EL (cell line): ENCODE measurements around the gene TC2N.
"Not testable (repeated sequence)": the region's sequence is repeated elsewhere in the genome, so short reads cannot be mapped to it uniquely, and the experiment has no call there.

Experiments used
- DNase-seq: peaks from one replicate; pipeline ENCODE4 v3.0.0-alpha.2; 2016

TC2N gene

GRCh38 chr14:91867316-91867988 is at the start of gene TC2N:
TSS of gene TC2N (minus strand) at chr14:91867536. CDS start at chr14:91813769, 53,767 bp downstream.
- no peak for DNase-seq

DNA sequence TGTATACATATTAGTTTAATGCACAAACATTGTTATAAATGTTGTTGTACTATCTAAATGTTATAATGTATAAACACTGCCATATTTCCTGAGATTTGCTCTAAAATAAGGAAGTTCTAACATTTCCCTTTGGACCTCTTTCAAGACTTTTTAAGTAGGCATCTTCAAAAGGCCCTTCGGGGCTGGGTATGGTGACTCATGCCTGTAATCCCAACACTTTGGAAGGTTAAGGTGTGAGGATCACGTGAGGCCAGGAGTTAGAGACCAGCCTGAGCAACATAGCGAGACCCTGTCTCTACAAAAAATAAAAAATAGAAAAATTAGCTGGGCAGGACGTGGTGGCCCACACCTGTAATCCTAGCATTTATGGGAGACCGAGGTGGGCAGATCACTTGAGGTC is 44.7 kb upstream of the TC2N start:
- DNase-seq, result no peak

GRCh38 chr14:91911474-91912032 is 44.2 kb upstream of the TC2N start:
- peak; percentile 29 for DNase-seq

- no peak for DNase-seq
Observed at GRCh38 chr14:91910196-91910595, 42.9 kb upstream of the TC2N start.

DNA sequence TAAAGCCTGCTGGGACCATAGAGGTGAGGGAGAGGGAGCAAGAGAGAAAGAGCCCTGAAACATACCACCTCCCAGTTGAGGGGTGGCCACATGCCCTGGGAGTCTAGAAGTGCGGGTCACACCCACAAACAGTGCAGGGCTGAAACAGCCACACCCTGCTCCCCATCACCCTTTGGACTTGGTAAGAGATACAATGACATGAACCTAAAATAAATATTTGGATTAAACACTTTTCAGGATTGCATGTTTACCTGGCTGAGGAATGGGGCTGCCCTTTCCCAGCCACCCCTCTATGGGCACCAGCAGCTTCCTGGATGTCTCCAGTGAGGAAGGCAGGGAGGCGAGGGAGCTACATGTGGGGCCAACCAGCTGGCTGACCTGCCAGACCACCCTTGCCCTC is 39.0 kb upstream of the TC2N start:
- DNase-seq, result no peak

DNA sequence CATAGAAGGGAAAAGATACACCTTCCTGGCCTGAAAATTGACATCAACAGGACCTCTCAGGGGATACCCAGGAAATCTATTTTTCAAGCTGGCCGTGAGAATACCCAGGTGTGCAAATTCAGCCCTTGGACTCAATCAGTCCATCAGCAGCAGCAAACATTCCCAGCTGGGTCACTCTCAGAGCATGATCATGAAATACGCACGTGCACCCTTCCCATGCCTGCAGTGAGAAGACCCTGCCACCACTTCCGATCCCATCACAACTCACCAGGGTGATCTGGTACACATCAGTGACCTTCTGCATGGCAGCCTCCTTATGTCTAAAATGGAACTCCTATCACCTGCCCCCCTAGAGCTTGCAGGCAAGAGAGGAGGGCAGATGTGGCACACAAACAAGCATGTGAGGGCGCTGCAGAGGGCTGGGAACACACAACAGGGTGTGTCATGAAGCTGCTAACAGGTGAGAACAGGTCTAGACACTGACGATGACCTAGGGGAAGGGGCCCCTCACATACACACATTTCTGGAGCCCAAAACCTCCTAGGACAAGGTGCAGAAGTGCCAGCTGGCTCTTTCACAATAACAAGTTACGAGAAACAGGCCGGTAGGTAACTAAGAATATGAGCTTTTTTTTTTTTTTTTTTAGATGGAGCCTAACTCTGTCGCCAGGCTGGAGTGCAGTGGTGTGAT is 37.8 kb upstream of the TC2N start:
- no peak for DNase-seq

DNA sequence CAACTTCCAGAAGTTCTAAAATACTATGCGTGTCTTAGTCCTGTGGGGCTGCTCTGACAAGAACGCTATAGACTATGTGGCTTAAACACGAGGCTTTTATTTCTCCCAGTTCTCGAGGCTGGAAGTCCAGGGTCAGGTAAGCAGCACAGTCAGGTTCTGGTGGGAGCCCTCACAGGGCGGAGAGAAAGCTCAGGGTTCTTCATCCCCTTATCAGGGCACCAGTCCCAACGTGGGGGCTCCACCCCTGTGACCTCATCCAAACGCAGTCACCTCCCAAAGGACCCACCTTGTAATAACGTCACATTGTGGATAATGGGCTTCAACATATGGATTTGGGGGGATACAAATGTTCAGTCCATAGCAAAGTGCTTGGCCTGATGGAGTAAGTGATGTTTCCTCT is 37.1 kb upstream of the TC2N start:
- DNase-seq, result no peak

GRCh38 chr14:91903070-91903469 is 35.7 kb upstream of the TC2N start:
- DNase-seq, result no peak

DNA sequence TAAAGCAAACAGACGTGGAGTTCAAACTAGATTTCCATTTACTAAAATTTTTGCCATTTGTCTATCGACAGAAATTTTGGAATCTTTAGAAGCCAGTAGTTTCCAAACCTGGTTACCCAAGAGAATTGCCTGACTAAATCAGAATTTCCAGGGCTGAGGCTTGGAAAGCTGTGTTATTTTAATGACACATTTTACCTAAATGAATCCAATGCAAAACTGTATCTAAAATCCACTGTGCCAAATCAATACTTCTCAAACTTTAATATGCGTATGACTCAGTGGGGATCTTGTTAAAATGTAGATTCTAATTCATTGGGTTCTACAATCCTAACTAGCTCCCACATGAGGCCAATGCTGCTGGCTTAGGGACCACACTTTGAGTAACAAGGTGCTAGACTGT is 35.0 kb upstream of the TC2N start:
- DNase-seq, result no peak

GRCh38 chr14:91901449-91902226 is 34.3 kb upstream of the TC2N start:
- no peak for DNase-seq

GRCh38 chr14:91899806-91900205 is 32.5 kb upstream of the TC2N start:
- no peak for DNase-seq

GRCh38 chr14:91899213-91899612 is 31.9 kb upstream of the TC2N start:
- no peak for DNase-seq

DNA sequence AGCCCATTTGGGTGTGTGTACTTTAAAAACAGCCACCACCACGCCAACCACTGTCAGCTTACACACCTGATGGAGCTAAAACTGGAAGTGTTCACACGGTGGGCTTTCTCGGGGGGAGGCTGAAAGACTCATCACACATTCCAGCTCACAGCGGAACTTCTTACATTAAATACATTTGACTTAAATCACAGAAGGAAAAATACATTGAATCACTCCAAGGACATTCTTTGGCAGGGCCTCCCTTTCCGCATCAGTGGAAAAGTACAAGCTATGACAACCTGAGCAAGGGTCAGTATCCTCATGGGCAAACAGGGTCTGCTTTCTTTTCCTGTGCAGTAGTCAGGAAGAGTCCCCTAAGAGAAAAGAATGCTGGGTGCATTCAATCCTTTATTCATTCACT is 31.0 kb upstream of the TC2N start:
- no peak for DNase-seq

- not testable (repeated sequence) for DNase-seq
Observed at GRCh38 chr14:91897716-91898115, 30.4 kb upstream of the TC2N start.

GRCh38 chr14:91897106-91897701 is 29.9 kb upstream of the TC2N start:
- DNase-seq, result peak; percentile 38

GRCh38 chr14:91896419-91896818 is 29.1 kb upstream of the TC2N start:
- DNase-seq, result no peak

DNA sequence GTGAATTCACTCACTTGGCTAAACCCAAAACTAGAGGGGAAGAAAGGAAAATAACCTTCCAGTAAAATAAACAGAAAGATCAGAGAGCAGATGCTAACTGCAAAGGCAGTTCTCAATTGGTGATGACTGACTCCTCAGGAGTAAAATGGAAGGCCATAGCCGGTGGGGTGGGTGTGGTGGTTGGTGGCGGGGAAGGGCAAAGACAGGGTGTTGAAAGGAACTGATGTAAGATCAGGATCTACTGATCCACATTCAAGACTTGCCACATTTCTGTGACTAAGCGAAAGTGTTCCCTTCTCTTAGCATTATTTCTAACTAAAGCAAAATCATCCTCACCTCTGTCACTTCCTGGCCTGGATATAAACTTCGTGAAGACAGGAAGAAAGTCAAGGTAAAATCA is 26.3 kb upstream of the TC2N start:
- DNase-seq, result no peak

DNA sequence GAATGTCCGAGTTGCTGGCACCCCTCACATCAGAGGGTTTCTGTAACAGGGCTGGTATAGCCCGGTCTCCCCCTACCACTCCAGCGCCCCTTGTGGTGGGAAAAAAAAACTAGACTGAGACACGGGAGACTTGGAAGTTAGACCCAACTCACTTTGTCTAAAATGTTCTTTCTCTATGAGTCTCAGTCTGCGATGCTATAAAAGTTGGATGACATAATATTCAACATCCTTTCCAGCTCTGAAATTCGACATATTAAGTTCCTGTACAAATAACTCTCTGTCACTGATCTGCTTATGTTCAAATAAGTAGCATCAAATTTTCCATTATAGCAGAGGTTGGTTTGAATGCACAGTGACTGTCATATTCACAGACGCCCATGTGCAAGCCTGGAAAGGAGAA is 25.7 kb upstream of the TC2N start:
- DNase-seq, result peak; percentile 19

DNA sequence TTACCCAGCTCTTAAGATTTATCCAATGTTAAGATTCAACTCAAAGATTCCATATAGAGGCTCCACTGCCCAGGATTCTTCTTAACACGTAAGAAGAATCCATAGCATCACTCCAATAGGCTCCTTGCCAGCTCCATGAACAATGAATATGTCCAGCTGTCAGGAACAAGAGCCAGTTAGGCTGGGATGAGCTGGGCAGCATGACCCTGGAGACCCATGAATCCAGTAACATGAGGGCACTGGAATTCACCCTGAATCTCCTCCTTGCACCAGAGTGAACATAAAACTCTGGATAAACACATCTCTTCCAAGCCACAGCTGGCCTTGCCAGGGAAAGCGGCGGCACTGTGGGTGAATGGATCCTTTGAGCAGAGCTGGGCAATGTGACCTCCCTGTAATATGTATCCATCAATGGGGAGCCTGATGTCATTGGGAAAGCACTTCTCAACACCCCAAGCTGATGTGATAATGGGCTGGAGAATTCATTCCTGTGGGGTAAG is 24.4 kb upstream of the TC2N start:
- no peak for DNase-seq

DNA sequence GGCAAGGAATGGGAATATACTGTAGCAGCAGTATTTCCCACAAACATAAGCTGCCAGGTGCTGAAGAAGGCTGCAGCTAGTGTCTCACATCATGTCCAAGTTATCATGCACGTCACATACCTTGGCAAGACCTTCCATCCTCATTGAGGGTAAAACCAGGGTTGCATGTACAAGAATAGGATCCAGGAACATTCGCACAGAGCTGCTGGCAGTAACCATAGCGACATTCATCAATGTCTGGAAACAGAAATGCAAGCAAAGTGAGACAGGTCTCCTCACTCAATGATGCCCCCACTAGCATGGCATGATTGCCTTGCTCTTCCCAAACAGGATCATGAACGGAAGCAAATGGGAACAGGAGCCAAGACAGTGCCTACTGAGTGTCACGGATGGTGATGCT is 23.8 kb upstream of the TC2N start:
- DNase-seq, result no peak

DNA sequence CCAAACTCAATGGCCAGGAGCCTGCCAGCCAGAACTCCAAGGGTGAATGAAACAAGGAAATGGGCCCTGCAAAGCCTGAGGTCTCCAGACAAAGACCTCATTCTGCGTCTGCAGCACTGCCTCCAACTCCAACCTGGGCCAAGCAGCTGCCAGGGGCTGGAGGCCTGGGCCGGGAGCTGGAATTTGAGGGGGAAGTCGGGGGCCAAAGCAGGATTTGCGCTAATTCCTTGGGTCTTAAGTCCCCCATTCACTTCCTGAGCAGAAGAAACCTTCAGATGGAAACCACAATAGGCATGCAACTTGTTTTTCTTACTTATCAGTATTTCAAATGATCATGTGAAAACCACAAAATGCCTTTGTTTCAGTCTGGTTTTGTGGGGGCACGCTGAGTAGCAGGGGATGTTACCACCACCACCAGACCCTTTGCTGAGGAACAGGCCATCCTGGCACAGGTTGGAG is 23.0 kb upstream of the TC2N start:
- DNase-seq, result no peak

GRCh38 chr14:91889477-91890211 is 22.3 kb upstream of the TC2N start:
- no peak for DNase-seq
